GM12874 (cell line): ENCODE data around the gene OVCA2.

Experiments
- CTCF ChIP-seq: IDR thresholded peaks from 2 replicates; pipeline ENCODE4 v1.5.1; 2011; ENCODE audit warnings: low read depth, mild to moderate bottlenecking, control low read depth, low read length, moderate library complexity; ENCODE audit not compliant: insufficient read depth

Gene OVCA2

GRCh38 chr17:2059547-2060384 lies 17.9 kb downstream of the OVCA2 start:
- TF ChIP-seq CTCF, result no peak

GRCh38 chr17:2060385-2060658 lies 18.5 kb downstream of the OVCA2 start:
- TF ChIP-seq CTCF, result no peak

GRCh38 chr17:2060681-2061440 lies 19.0 kb downstream of the OVCA2 start:
- TF ChIP-seq CTCF, result no peak

DNA sequence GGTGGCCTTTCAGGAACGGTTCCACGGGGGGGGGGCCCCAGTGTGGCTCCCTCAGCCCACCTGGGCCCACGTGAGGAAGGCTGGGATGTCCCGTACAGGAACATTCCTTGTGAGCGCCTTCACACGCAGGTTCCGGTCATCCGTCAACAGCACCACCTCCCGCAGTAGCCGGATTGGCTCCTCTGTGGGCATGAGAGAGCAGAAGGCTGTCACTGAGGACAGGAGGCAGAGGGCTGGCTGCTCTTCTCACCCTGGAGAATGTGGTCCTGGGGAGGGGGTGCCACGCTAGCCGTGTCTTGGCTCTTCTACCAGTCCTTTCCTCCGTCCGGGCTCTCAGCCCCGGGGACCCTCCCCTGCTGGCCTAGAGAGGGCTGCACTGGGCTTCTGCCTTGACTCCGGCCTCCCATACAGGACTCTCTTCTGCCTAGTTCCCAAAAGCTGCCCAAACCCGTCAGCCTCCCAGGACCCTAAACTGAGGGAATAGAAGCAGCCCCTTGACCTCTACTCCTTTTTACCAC lies 19.7 kb downstream of the OVCA2 start:
- TF ChIP-seq CTCF, result no peak

DNA sequence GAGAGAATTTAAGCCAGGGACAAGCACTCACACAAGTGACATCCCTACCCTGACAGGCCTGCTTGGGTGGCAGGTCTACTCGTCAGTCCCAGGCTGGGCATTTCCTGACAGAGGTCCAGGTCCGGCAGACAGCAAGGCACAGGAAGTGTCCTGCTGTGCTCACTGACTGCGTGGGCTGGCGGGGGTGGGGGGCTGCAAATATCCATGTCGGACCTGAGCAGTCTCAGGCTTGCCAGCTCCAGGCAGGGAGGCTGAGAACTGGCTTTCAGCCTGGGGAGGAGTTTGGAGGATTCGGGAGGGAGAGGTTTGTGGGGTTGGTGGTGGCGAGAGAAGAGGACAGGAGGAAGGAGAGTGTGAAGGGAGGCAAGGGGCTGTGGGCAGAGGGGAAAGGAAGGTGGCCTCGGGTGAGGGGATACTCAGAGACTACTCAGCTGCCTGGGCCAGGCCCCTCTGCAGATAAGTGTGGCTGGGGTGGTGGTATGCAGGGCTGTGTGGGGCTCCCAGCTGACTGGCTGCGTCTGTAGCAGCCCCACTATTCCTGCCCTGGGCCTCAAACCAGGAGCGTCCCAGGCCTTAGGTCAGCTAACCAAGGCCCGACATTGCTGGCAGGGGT lies 20.9 kb downstream of the OVCA2 start:
- no peak for TF ChIP-seq CTCF

DNA sequence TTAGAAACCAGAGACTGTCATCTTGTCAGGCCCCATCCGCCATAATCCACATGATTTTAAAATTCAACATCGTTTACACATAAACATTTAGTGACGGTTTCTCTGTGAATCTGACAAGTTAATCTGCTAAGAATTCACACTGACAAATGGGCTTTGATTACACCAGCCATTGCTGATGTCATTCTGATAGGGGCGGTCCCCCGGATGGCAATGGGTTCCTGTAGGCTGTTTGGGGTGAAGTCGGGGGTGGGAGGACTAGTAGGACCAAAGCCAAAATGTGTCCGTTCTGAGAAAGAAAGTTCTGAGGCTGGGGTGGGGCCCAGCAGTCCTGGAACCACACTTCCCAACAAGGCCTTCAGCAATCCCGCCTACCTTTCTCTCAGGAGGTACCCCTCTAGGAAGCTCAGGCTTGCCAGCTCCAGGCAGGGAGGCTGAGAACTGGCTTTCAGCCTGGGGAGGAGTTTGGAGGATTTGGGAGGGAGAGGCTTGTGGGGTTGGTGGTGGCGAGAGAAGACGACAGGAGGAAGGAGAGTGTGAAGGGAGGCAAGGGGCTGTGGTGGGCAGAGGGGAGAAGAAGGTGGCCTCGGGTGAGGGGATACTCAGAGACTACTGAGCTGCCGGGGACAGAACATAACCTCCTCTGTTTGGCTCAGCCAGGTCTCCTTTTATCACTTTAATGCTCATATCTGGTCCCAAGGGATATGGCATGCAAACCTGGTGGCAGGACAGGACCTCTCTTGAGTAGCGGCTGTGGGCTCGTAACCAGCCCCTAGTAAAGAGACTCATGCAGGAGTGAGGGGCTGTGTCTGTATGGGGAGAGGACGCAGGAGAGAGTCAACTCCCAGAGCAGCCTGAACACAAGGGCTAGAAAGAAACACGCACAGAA lies 21.7 kb downstream of the OVCA2 start:
- TF ChIP-seq CTCF, result no peak

GRCh38 chr17:2064147-2064489 lies 22.3 kb downstream of the OVCA2 start:
- no peak for TF ChIP-seq CTCF
